Inflammatory macrophage treated with lipopolysaccharide for 1 hour (primary cell): ENCODE data around the gene TGFBR1.

ENCODE experiments used
- DNase-seq, 2 donors: peaks; one replicate each; pipeline ENCODE4 v3.0.0-alpha.2; 2020 to 2022

The TGFBR1 gene

GRCh38 chr9:99104459-99105151, at the start of gene TGFBR1:
TGFBR1 (plus strand) TSS chr9:99105113; CDS start chr9:99105206, 93 bp downstream.
- peak; percentile 91 to 92 for DNase-seq

GRCh38 chr9:99055384-99055783, 49.5 kb upstream of the TGFBR1 start:
- no peak for DNase-seq

GRCh38 chr9:99056186-99056585, 48.7 kb upstream of the TGFBR1 start:
- DNase-seq = no peak

- DNase-seq = peak; percentile 55 to 72
Measured at GRCh38 chr9:99056886-99057664, 47.8 kb upstream of the TGFBR1 start.

- peak; percentile 47 to 65 for DNase-seq
Measured at GRCh38 chr9:99057665-99058625, 47.0 kb upstream of the TGFBR1 start.

GRCh38 chr9:99058964-99059921, 45.7 kb upstream of the TGFBR1 start:
- peak; percentile 89 to 98 for DNase-seq

- no peak for DNase-seq
Measured at GRCh38 chr9:99060621-99061020, 44.3 kb upstream of the TGFBR1 start.

- DNase-seq = no peak
Measured at GRCh38 chr9:99062549-99062948, 42.4 kb upstream of the TGFBR1 start.

- no peak for DNase-seq
Measured at GRCh38 chr9:99063522-99063921, 41.4 kb upstream of the TGFBR1 start.

- no peak for DNase-seq
Measured at GRCh38 chr9:99066571-99066970, 38.3 kb upstream of the TGFBR1 start.

GRCh38 chr9:99069075-99069474, 35.8 kb upstream of the TGFBR1 start:
- DNase-seq = no peak

- DNase-seq = no peak
Measured at GRCh38 chr9:99069546-99069945, 35.4 kb upstream of the TGFBR1 start.

GRCh38 chr9:99070681-99071080, 34.2 kb upstream of the TGFBR1 start:
- no peak for DNase-seq

- DNase-seq = peak in 1 of 2 donors; percentile 46
Measured at GRCh38 chr9:99071313-99072039, 33.4 kb upstream of the TGFBR1 start.

- DNase-seq = no peak
Measured at GRCh38 chr9:99072040-99072394, 32.9 kb upstream of the TGFBR1 start.

- no peak for DNase-seq
Measured at GRCh38 chr9:99073347-99073746, 31.6 kb upstream of the TGFBR1 start.

GRCh38 chr9:99073985-99074901, 30.7 kb upstream of the TGFBR1 start:
- no peak for DNase-seq

GRCh38 chr9:99074902-99075245, 30.0 kb upstream of the TGFBR1 start:
- DNase-seq = no peak

- no peak for DNase-seq
Measured at GRCh38 chr9:99075246-99075912, 29.5 kb upstream of the TGFBR1 start.

GRCh38 chr9:99076030-99076429, 28.9 kb upstream of the TGFBR1 start:
- DNase-seq = no peak
